ENCODE data around the gene ERC1.

DNA sequence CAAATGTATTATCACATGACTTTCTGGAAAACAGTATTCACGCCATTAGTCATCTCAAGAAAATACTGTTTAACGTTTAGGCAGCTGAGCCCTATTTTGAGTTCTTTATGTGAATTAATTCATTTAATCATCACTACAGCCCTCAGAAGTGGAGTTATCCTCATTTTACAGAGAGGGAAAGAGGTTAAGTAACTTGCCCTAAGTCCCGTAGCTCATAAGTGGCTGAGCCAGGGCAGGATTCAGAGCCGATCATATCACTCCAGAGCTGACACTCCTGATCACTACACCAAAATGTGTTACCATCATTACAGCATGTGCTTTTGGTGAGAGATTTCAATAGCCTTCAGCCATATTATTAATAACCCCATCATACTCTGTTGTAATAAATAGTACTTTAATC lies 392.7 kb downstream of the ERC1 start:
- TF ChIP-seq POLR2AphosphoS5 (IDR thresholded peaks at IDR 0.05) (no peak), EP300 (conservative IDR thresholded peaks at IDR 0.05; ENCODE audit: poor library complexity, severe bottlenecking) (no peak), SMC3 (conservative IDR thresholded peaks at IDR 0.05; ENCODE audit: poor library complexity) (no peak), CTCF (IDR thresholded peaks at IDR 0.05; ENCODE audit: poor library complexity, severe bottlenecking) (no peak), EZH2 (IDR thresholded peaks at IDR 0.05; ENCODE audit: borderline replicate concordance, insufficient read depth, low read length, poor library complexity, severe bottlenecking) (no peak), TAF1 (IDR thresholded peaks at IDR 0.05; ENCODE audit: low read depth) (no peak), MXI1 (conservative IDR thresholded peaks at IDR 0.05; ENCODE audit: poor library complexity, severe bottlenecking) (no peak), RAD21 (conservative IDR thresholded peaks at IDR 0.05) (no peak)
- TF ChIP-seq, protein P1, sequence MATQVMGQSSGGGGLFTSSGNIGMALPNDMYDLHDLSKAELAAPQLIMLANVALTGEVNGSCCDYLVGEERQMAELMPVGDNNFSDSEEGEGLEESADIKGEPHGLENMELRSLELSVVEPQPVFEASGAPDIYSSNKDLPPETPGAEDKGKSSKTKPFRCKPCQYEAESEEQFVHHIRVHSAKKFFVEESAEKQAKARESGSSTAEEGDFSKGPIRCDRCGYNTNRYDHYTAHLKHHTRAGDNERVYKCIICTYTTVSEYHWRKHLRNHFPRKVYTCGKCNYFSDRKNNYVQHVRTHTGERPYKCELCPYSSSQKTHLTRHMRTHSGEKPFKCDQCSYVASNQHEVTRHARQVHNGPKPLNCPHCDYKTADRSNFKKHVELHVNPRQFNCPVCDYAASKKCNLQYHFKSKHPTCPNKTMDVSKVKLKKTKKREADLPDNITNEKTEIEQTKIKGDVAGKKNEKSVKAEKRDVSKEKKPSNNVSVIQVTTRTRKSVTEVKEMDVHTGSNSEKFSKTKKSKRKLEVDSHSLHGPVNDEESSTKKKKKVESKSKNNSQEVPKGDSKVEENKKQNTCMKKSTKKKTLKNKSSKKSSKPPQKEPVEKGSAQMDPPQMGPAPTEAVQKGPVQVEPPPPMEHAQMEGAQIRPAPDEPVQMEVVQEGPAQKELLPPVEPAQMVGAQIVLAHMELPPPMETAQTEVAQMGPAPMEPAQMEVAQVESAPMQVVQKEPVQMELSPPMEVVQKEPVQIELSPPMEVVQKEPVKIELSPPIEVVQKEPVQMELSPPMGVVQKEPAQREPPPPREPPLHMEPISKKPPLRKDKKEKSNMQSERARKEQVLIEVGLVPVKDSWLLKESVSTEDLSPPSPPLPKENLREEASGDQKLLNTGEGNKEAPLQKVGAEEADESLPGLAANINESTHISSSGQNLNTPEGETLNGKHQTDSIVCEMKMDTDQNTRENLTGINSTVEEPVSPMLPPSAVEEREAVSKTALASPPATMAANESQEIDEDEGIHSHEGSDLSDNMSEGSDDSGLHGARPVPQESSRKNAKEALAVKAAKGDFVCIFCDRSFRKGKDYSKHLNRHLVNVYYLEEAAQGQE (IDR thresholded peaks at IDR 0.05; ENCODE audit: borderline replicate concordance): no peak

All from neural cell (in vitro differentiated cells).